Nephron progenitor cell (in vitro differentiated cells): ENCODE measurements around the gene CAP2.

Source experiments
- DNase-seq: peaks from one replicate; pipeline ENCODE4 v3.0.0; 2021
- H3K27ac Mint-ChIP-seq: 2 replicates; pipeline ENCODE4 v1.8.0; 2021; ENCODE audit warnings: mild to moderate bottlenecking, moderate library complexity, mixed read lengths
- H3K27me3 Mint-ChIP-seq: 2 replicates; pipeline ENCODE4 v1.8.0; 2021; ENCODE audit warnings: mild to moderate bottlenecking, low read depth, mixed read lengths; ENCODE audit not compliant: poor library complexity
- H3K36me3 Mint-ChIP-seq: 2 replicates; pipeline ENCODE4 v1.8.0; 2021; ENCODE audit warnings: low read depth, mixed read lengths
- H3K4me1 Mint-ChIP-seq: 2 replicates; pipeline ENCODE4 v1.8.0; 2021; ENCODE audit warnings: mixed read lengths
- H3K4me3 Mint-ChIP-seq: 2 replicates; pipeline ENCODE4 v1.8.0; 2021; ENCODE audit warnings: mild to moderate bottlenecking, moderate library complexity, mixed read lengths
- H3K9me3 Mint-ChIP-seq: 2 replicates; pipeline ENCODE4 v1.8.0; 2021; ENCODE audit warnings: mild to moderate bottlenecking, moderate library complexity, mixed read lengths
- CTCF ChIP-seq: fragments of 200-600 bp; sonication (generic); IDR thresholded peaks from 2 replicates; pipeline ENCODE4 v1.5.0; 2021; ENCODE audit warnings: antibody characterized with exemption

The CAP2 gene

GRCh38 chr6:17354700-17355403 is 38.5 kb upstream of the CAP2 start:
- H3K27ac Mint-ChIP-seq: no peak overlapping the region
- no peaks in the 10 kb centered on the region for H3K4me1 Mint-ChIP-seq
- no peaks in the 10 kb centered on the region for H3K36me3 Mint-ChIP-seq
- no peak overlapping the region for H3K4me3 Mint-ChIP-seq
- peaks cover 4% of the 10 kb centered on the region for H3K27me3 Mint-ChIP-seq
- DNase-seq: no peak
- H3K9me3 Mint-ChIP-seq: no peaks in the 10 kb centered on the region
- TF ChIP-seq CTCF: no peak

GRCh38 chr6:17355404-17355774 is 38.0 kb upstream of the CAP2 start:
- TF ChIP-seq CTCF: no peak
- H3K27ac Mint-ChIP-seq: no peak overlapping the region
- no peak overlapping the region for H3K4me3 Mint-ChIP-seq
- no peaks in the 10 kb centered on the region for H3K4me1 Mint-ChIP-seq
- no peaks in the 10 kb centered on the region for H3K36me3 Mint-ChIP-seq
- H3K27me3 Mint-ChIP-seq: peaks cover 4% of the 10 kb centered on the region
- H3K9me3 Mint-ChIP-seq: no peaks in the 10 kb centered on the region
- no peak for DNase-seq

DNA sequence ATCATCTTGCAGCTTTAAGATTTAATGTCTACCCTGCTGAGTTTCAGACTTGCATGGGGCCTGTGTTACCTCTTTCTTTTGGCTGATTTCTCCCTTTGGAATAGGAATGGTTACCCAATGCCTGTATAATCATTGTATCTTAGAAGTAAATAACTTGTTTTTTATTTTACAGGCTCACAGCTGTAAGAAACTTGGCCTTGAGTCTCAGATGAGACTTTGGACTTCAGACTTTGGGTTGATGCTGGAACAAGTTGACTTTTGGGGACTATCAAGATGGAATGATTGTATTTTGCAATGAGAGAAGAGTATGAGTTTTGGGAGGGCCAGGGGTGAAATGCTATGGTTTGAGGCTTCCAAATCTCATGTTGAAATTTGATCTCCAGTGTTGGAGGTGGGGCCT is 34.9 kb upstream of the CAP2 start:
- H3K36me3 Mint-ChIP-seq: no peaks in the 10 kb centered on the region
- DNase-seq: no peak
- H3K27me3 Mint-ChIP-seq: peaks cover 4% of the 10 kb centered on the region
- no peak for TF ChIP-seq CTCF
- no peak overlapping the region for H3K4me3 Mint-ChIP-seq
- no peaks in the 10 kb centered on the region for H3K4me1 Mint-ChIP-seq
- peaks cover 3% of the 10 kb centered on the region for H3K9me3 Mint-ChIP-seq
- H3K27ac Mint-ChIP-seq: no peak overlapping the region

GRCh38 chr6:17360564-17360963 is 32.8 kb upstream of the CAP2 start:
- no peak overlapping the region for H3K27ac Mint-ChIP-seq
- no peaks in the 10 kb centered on the region for H3K36me3 Mint-ChIP-seq
- no peak for TF ChIP-seq CTCF
- DNase-seq: no peak
- H3K9me3 Mint-ChIP-seq: peaks cover 4% of the 10 kb centered on the region
- no peak overlapping the region for H3K4me3 Mint-ChIP-seq
- H3K4me1 Mint-ChIP-seq: no peaks in the 10 kb centered on the region
- H3K27me3 Mint-ChIP-seq: no peaks in the 10 kb centered on the region

- Mint-ChIP-seq H3K36me3 (no peaks in the 10 kb centered on the region), H3K4me1 (no peaks in the 10 kb centered on the region), H3K27me3 (no peaks in the 10 kb centered on the region), H3K4me3 (no peak overlapping the region), H3K27ac (no peak overlapping the region), H3K9me3 (peaks cover 4% of the 10 kb centered on the region)
- no peak for DNase-seq
- TF ChIP-seq CTCF: no peak
Observed at GRCh38 chr6:17361013-17361412, 32.4 kb upstream of the CAP2 start.

DNA sequence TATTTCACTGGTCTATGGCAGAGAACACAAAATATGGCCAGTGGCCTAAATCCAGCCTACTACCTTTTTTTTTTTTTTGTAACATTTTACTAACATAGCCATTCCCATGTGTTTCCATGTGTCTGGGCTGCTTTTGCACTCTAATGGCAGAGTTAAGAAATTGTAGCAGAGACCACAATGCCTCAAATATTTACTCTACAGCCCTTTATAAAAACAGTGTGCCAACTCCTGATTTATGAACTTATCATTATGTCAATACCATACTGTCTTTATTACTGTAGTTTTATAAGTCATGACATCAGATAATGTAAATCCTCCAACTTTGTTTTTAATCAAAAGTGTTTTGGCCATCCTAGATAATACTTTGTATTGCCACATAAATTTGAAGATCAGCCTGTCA is 27.4 kb upstream of the CAP2 start:
- Mint-ChIP-seq H3K27me3 (no peaks in the 10 kb centered on the region), H3K4me1 (no peaks in the 10 kb centered on the region), H3K9me3 (peaks cover 29% of the 10 kb centered on the region), H3K36me3 (no peaks in the 10 kb centered on the region), H3K4me3 (no peak overlapping the region), H3K27ac (no peak overlapping the region)
- TF ChIP-seq CTCF: no peak
- DNase-seq: no peak
